SHP77 (cell line): ENCODE data around the gene NPL.

Experiments
- DNase-seq, 2 experiments: peaks; one replicate each; lab custom pipeline; 2025; lab: John Stamatoyannopoulos, UW

NPL gene

GRCh38 chr1:182867861-182868260 lies 78.3 kb downstream of the NPL start:
- DNase-seq = no peak

- no peak for DNase-seq
Measured at GRCh38 chr1:182869241-182869666, 79.7 kb downstream of the NPL start.

- DNase-seq = no peak
Measured at GRCh38 chr1:182872881-182873280, 83.3 kb downstream of the NPL start.

- DNase-seq = no peak
Measured at GRCh38 chr1:182875889-182876288, 86.3 kb downstream of the NPL start.

GRCh38 chr1:182877331-182877730 lies 87.8 kb downstream of the NPL start:
- DNase-seq = no peak

- DNase-seq = no peak
Measured at GRCh38 chr1:182877842-182878241, 88.3 kb downstream of the NPL start.
